Endodermal cell (in vitro differentiated cells): ENCODE results near the gene BYSL. TPM values are rescaled to one million over a fixed set of nuclear protein-coding genes. Genes with fewer than 3 reads are reported as not detected.

Experiments used
- DNase-seq: peaks from one replicate; pipeline ENCODE4 v3.0.0-alpha.2; 2017
- H3K27ac ChIP-seq: 2 replicates; pipeline ENCODE4 v1.5.1; 2013; ENCODE audit warnings: mild to moderate bottlenecking, low read depth, low read length, moderate library complexity
- H3K27me3 ChIP-seq: 2 replicates; pipeline ENCODE4 v1.6.1; 2013; ENCODE audit warnings: mild to moderate bottlenecking, low read length, moderate library complexity; ENCODE audit not compliant: insufficient read depth, control insufficient read depth, poor library complexity, severe bottlenecking
- H3K36me3 ChIP-seq: 2 replicates; pipeline ENCODE4 v1.7.0; 2013; ENCODE audit warnings: mild to moderate bottlenecking, low read length, moderate library complexity; ENCODE audit not compliant: control insufficient read depth, insufficient read depth
- H3K4me1 ChIP-seq: one replicate; pipeline ENCODE4 v1.7.0; 2013; ENCODE audit warnings: low read length; ENCODE audit not compliant: control insufficient read depth, insufficient read depth
- H3K4me3 ChIP-seq: 2 replicates; pipeline ENCODE4 v1.5.1; 2013; ENCODE audit warnings: mild to moderate bottlenecking, low read length, moderate library complexity
- H3K9ac ChIP-seq: 2 replicates; pipeline ENCODE4 v1.6.1; 2013; ENCODE audit warnings: mild to moderate bottlenecking, low read length, moderate library complexity; ENCODE audit not compliant: poor library complexity, severe bottlenecking; ENCODE audit errors: extremely low read depth
- H3K9me3 ChIP-seq: 2 replicates; pipeline ENCODE4 v1.6.1; 2013; ENCODE audit warnings: mild to moderate bottlenecking, low read length, moderate library complexity; ENCODE audit not compliant: control insufficient read depth
- H3K27ac Mint-ChIP-seq: 2 replicates; pipeline ENCODE4 v1.8.0; 2020; ENCODE audit warnings: mixed read lengths
- H3K27me3 Mint-ChIP-seq: 2 replicates; pipeline ENCODE4 v1.8.0; 2021; ENCODE audit warnings: mild to moderate bottlenecking, mixed read lengths; ENCODE audit not compliant: insufficient read depth
- H3K36me3 Mint-ChIP-seq: 2 replicates; pipeline ENCODE4 v1.8.0; 2020; ENCODE audit warnings: low read depth, mixed read lengths
- H3K4me1 Mint-ChIP-seq: 2 replicates; pipeline ENCODE4 v1.8.0; 2020; ENCODE audit warnings: mixed read lengths
- H3K4me3 Mint-ChIP-seq: 2 replicates; pipeline ENCODE4 v1.8.0; 2020; ENCODE audit warnings: mild to moderate bottlenecking, moderate library complexity, mixed read lengths
- H3K9me3 Mint-ChIP-seq: 2 replicates; pipeline ENCODE4 v1.8.0; 2020; ENCODE audit warnings: mild to moderate bottlenecking, mixed read lengths
- CTCF ChIP-seq: fragments of 200-600 bp; sonication (generic); conservative IDR thresholded peaks from 2 replicates; pipeline ENCODE4 v1.5.0; 2021; ENCODE audit warnings: antibody characterized with exemption, mild to moderate bottlenecking
- WGBS, 2 experiments: methylation state at CpG; one replicate each; pipeline versions ENCODE4 v1.1.5 to v1.1.7; 2013; ENCODE audit warnings: missing lambda C conversion rate in 2 of 2, mixed read lengths in 1 of 2; ENCODE audit not compliant: insufficient coverage in 1 of 2, insufficient read length in 1 of 2; 5-methylcytosine and 5-hydroxymethylcytosine counted together
- total RNA-seq, 2 donors: library from RNA; stranded (reverse); fragmentation: NEBNext Ultra II Directional in 1 of 2; extraction: Animal tissue kit (Norgen Biotek cat#: 25700) in 1 of 2; gene quantifications; 2 replicates in 1 of 2; 3 replicates in 1 of 2; pipeline ENCODE4 v1.2.1, GENCODE V29; 2021

Gene BYSL
- total RNA-seq, 2 donors from 2014 or later: 29.4 to 36.3 TPM

GRCh38 chr6:41878961-41879405 is 42.3 kb upstream of the BYSL start:
- no peaks in the 10 kb centered on the region for H3K4me1 Mint-ChIP-seq
- DNase-seq: no peak
- WGBS, 2 experiments: 87 to 97% methylated on average over 5 of the region's 5 CpGs
- TF ChIP-seq CTCF: no peak
- Histone ChIP-seq H3K4me3 (no peak overlapping the region), H3K27me3 (no peaks in the 10 kb centered on the region), H3K9me3 (no peaks in the 10 kb centered on the region), H3K27ac (no peak overlapping the region), H3K9ac (no peak overlapping the region), H3K36me3 (no peaks in the 10 kb centered on the region), H3K4me1 (no peaks in the 10 kb centered on the region)
- H3K4me3 Mint-ChIP-seq: no peak overlapping the region
- no peaks in the 10 kb centered on the region for H3K27me3 Mint-ChIP-seq
- H3K9me3 Mint-ChIP-seq: no peaks in the 10 kb centered on the region
- H3K36me3 Mint-ChIP-seq: peaks cover 3% of the 10 kb centered on the region
- H3K27ac Mint-ChIP-seq: no peak overlapping the region

GRCh38 chr6:41881506-41881905 is 39.8 kb upstream of the BYSL start:
- Histone ChIP-seq H3K4me1 (no peaks in the 10 kb centered on the region), H3K27ac (no peak overlapping the region), H3K9me3 (no peaks in the 10 kb centered on the region), H3K27me3 (no peaks in the 10 kb centered on the region), H3K9ac (no peak overlapping the region), H3K36me3 (peaks cover 9% of the 10 kb centered on the region), H3K4me3 (no peak overlapping the region)
- no peaks in the 10 kb centered on the region for H3K9me3 Mint-ChIP-seq
- H3K27ac Mint-ChIP-seq: no peak overlapping the region
- no peaks in the 10 kb centered on the region for H3K4me1 Mint-ChIP-seq
- no peak overlapping the region for H3K4me3 Mint-ChIP-seq
- TF ChIP-seq CTCF: no peak
- WGBS, 2 experiments: 88 to 94% methylated on average over 1 of the region's 1 CpG
- no peaks in the 10 kb centered on the region for H3K27me3 Mint-ChIP-seq
- no peak for DNase-seq
- peaks cover 6% of the 10 kb centered on the region for H3K36me3 Mint-ChIP-seq

GRCh38 chr6:41884957-41885356 is 36.3 kb upstream of the BYSL start:
- 88 to 92% methylated on average over 2 to 5 of the region's 5 CpGs for WGBS, 2 experiments
- no peaks in the 10 kb centered on the region for H3K4me1 ChIP-seq
- H3K27me3 ChIP-seq: no peaks in the 10 kb centered on the region
- H3K27me3 Mint-ChIP-seq: no peaks in the 10 kb centered on the region
- no peak overlapping the region for H3K27ac Mint-ChIP-seq
- H3K9ac ChIP-seq: no peak overlapping the region
- no peak for TF ChIP-seq CTCF
- peaks cover 3% of the 10 kb centered on the region for H3K36me3 Mint-ChIP-seq
- H3K36me3 ChIP-seq: peaks cover 9% of the 10 kb centered on the region
- DNase-seq: no peak
- no peaks in the 10 kb centered on the region for H3K9me3 Mint-ChIP-seq
- H3K4me1 Mint-ChIP-seq: peaks cover 12% of the 10 kb centered on the region
- no peaks in the 10 kb centered on the region for H3K9me3 ChIP-seq
- H3K27ac ChIP-seq: no peak overlapping the region
- H3K4me3 Mint-ChIP-seq: no peak overlapping the region
- H3K4me3 ChIP-seq: no peak overlapping the region
